K562 (cell line): ENCODE data around the gene KRT8. TPM values are rescaled to one million over a fixed set of nuclear protein-coding genes. Genes with fewer than 3 reads are reported as not detected.

Source experiments
- ADNP ChIP-seq: fragments of 200-800 bp; sonication (Bioruptor generic); IDR thresholded peaks from 2 replicates; pipeline ENCODE4 v1.6.1; 2016; ENCODE audit warnings: missing genetic modification characterization, missing compliant biosample characterization
- CCAR2 ChIP-seq: fragments of 200-400 bp; formaldehyde crosslinking; IDR thresholded peaks from 2 replicates; pipeline ENCODE4 v1.6.1; 2017; ENCODE audit warnings: mild to moderate bottlenecking, low read depth, low read length
- CEBPG ChIP-seq, 3 experiments: fragments of 200-800 bp in 1 of 3; sonication (Bioruptor generic) in 1 of 3; sonication (generic) in 1 of 3; formaldehyde crosslinking in 1 of 3; IDR thresholded peaks in 2 of 3; conservative IDR thresholded peaks in 1 of 3; 2 replicates each; pipeline versions ENCODE4 v1.6.1 to v1.8.0; 2016 to 2022; ENCODE audit warnings: missing compliant biosample characterization in 2 of 3, missing genetic modification characterization in 2 of 3, mild to moderate bottlenecking in 1 of 3, missing genetic modification reagents in 1 of 3
- CREM ChIP-seq: IDR thresholded peaks from 2 replicates; pipeline ENCODE4 v1.6.1; 2014; ENCODE audit warnings: antibody characterized with exemption, low read depth
- ESRRB ChIP-seq: fragments of 250-450 bp; sonication (Bioruptor Pico); IDR thresholded peaks from 2 replicates; pipeline ENCODE4 v1.5.0; 2020; ENCODE audit warnings: mild to moderate bottlenecking, moderate library complexity, borderline replicate concordance
- KLF16 ChIP-seq: IDR thresholded peaks from 2 replicates; pipeline ENCODE4 v1.6.1; 2016; ENCODE audit warnings: antibody characterized with exemption
- NCOA1 ChIP-seq: fragments of 450-650 bp; IDR thresholded peaks from 2 replicates; pipeline ENCODE4 v1.6.1; 2016; ENCODE audit warnings: low read depth
- NCOA2 ChIP-seq, 2 experiments: fragments of 450-650 bp; IDR thresholded peaks; 2 replicates each; pipeline ENCODE4 v1.6.1; 2018; ENCODE audit warnings: mild to moderate bottlenecking in 2 of 2, moderate library complexity in 1 of 2; ENCODE audit not compliant: partially characterized antibody in 2 of 2
- PCBP1 ChIP-seq: fragments of 200-400 bp; formaldehyde crosslinking; IDR thresholded peaks from 2 replicates; pipeline ENCODE4 v1.6.1; 2018; ENCODE audit warnings: mild to moderate bottlenecking, low read depth, low read length; ENCODE audit not compliant: poor library complexity, severe bottlenecking
- POLR2G ChIP-seq: fragments of 200-400 bp; formaldehyde crosslinking; IDR thresholded peaks from 2 replicates; pipeline ENCODE4 v1.6.1; 2017; ENCODE audit warnings: low read depth, mild to moderate bottlenecking, antibody characterized with exemption, low read length, moderate library complexity
- POLR3G ChIP-seq: IDR thresholded peaks from 2 replicates; pipeline ENCODE4 v1.6.1; 2011; ENCODE audit not compliant: insufficient read length, insufficient replicate concordance; ENCODE audit errors: extremely low read depth
- RBM14 ChIP-seq: fragments of 200-400 bp; formaldehyde crosslinking; IDR thresholded peaks from 2 replicates; pipeline ENCODE4 v1.6.1; 2018; ENCODE audit warnings: low read depth, mild to moderate bottlenecking, low read length, moderate library complexity, borderline replicate concordance; ENCODE audit not compliant: insufficient read depth
- SETDB1 ChIP-seq: IDR thresholded peaks from one replicate; pipeline ENCODE4 v1.6.1; 2012; ENCODE audit warnings: low read length, control low read depth, inconsistent platforms
- SOX6 ChIP-seq: fragments of 450-650 bp; IDR thresholded peaks from 2 replicates; pipeline ENCODE4 v1.6.1; 2014; ENCODE audit warnings: mild to moderate bottlenecking
- SRSF1 ChIP-seq: fragments of 200-400 bp; formaldehyde crosslinking; IDR thresholded peaks from 2 replicates; pipeline ENCODE4 v1.6.1; 2017; ENCODE audit warnings: mild to moderate bottlenecking, low read depth, low read length, moderate library complexity
- SUPT5H ChIP-seq: fragments of 450-650 bp; IDR thresholded peaks from 2 replicates; pipeline ENCODE4 v1.6.1; 2016
- TRIM24 ChIP-seq, 2 experiments: fragments of 450-650 bp; IDR thresholded peaks; 2 replicates each; pipeline ENCODE4 v1.6.1; 2016
- ZNF3 ChIP-seq: fragments of 250-450 bp; sonication (Bioruptor Pico); IDR thresholded peaks from 2 replicates; pipeline ENCODE4 v1.5.0; 2021; ENCODE audit warnings: mild to moderate bottlenecking, moderate library complexity
- ZNF324 ChIP-seq: fragments of 250-450 bp; sonication (Bioruptor Pico); IDR thresholded peaks from 2 replicates; pipeline ENCODE4 v1.4.0; 2020; ENCODE audit warnings: mild to moderate bottlenecking
- ZNF551 ChIP-seq: fragments of 250-450 bp; sonication (Bioruptor Pico); IDR thresholded peaks from 2 replicates; pipeline ENCODE4 v1.5.0; 2021; ENCODE audit warnings: mild to moderate bottlenecking, moderate library complexity
- ZNF695 ChIP-seq: fragments of 450-650 bp; formaldehyde crosslinking; IDR thresholded peaks from 2 replicates; pipeline ENCODE4 v1.4.0; 2020; ENCODE audit warnings: mild to moderate bottlenecking, moderate library complexity
- polyA plus RNA-seq, 8 experiments: library from polyadenylated mRNA; depleted of rRNA in 4 of 8; stranded (reverse) in 5 of 8; unstranded in 3 of 8; fragments of >200 nt; fragmentation: Nextera tagmentation in 2 of 8; fragmentation: Illumina TruSeq in 1 of 8; extraction: Ambion mirVana in 2 of 8; extraction: Trizol in 1 of 8; gene quantifications; 2 replicates each; pipeline versions ENCODE4 v1.2.1 to v1.2.3, GENCODE V29; 2011 to 2014; ENCODE audit warnings: inconsistent platforms in 1 of 8, missing spikeins in 1 of 8
- total RNA-seq, 7 experiments: library from RNA; depleted of rRNA in 6 of 7; stranded (reverse); fragments of >200 nt in 6 of 7; fragmentation: Illumina TruSeq in 2 of 7; extraction: Trizol in 2 of 7; gene quantifications; 2 replicates each; pipeline versions ENCODE4 v1.2.1 to v1.2.3, GENCODE V29; 2011 to 2021; ENCODE audit warnings: low replicate concordance in 1 of 7
- TF ChIP-seq, protein P1 (sequence below): sonication (generic); formaldehyde crosslinking; IDR thresholded peaks from 2 replicates; pipeline ENCODE4 v1.8.1; 2023; ENCODE audit warnings: mild to moderate bottlenecking, missing genetic modification reagents
- TF ChIP-seq, protein P2 (sequence below): fragments of 450-650 bp; formaldehyde crosslinking; IDR thresholded peaks from 2 replicates; pipeline ENCODE4 v1.4.0; 2020; ENCODE audit warnings: mild to moderate bottlenecking, moderate library complexity
- TF ChIP-seq, protein P3 (sequence below): fragments of 450-650 bp; formaldehyde crosslinking; IDR thresholded peaks from 2 replicates; pipeline ENCODE4 v1.4.0; 2020; ENCODE audit warnings: mild to moderate bottlenecking, moderate library complexity

The KRT8 gene
- total and polyA plus RNA-seq, 9 of the 15 experiments (the other 6 are each of a cell fraction or from before 2014, with no cell fraction given): 41.5 to 661 (median 260) TPM

DNA sequence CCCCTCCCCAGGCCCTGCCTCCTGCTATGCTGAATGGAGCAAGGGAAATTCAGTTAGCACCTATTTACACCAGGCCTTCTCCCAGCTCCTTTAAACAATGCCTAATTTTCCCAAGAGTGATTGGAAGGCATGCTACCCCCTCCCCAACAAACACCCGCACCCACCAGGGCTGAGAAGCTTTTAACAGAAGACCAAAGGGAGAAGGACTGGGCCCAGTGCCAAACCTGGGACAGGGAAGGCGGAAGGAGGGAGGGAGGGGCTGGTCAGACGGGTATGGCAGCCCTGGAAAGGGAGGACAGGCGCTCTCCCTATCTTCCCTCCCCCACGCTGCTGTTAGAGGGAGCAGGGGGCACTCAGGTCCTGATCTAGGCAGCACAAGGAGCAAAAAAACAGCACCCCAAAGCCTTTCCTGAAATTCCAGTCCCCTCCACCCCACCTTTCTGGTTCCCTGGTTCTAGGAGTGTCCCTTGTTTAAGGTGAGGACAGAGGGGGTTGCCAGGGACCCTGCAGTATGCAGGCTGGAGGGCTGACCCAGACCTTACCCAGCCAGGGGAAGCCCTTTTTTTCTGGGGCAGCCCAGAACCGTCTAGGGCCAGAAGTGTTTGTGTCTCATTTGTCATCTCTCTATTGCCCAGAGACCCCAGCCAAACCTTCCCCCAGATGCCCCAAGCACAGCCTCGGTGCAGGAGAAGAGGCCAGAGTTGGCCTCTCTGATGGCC lies 2.4 kb upstream of the KRT8 start (continued):
- TF ChIP-seq, protein P1, sequence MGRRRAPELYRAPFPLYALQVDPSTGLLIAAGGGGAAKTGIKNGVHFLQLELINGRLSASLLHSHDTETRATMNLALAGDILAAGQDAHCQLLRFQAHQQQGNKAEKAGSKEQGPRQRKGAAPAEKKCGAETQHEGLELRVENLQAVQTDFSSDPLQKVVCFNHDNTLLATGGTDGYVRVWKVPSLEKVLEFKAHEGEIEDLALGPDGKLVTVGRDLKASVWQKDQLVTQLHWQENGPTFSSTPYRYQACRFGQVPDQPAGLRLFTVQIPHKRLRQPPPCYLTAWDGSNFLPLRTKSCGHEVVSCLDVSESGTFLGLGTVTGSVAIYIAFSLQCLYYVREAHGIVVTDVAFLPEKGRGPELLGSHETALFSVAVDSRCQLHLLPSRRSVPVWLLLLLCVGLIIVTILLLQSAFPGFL (CRISPR knock-in tag): no peak
- TF ChIP-seq ZNF3 (CRISPR knock-in tag): no peak
- TF ChIP-seq SETDB1: no peak
- no peak for TF ChIP-seq CEBPG (CRISPR knock-in tag; IDR thresholded peaks at IDR 0.05)
- TF ChIP-seq CEBPG (tag; conservative IDR thresholded peaks at IDR 0.05 in 1 of 2, IDR thresholded peaks at IDR 0.05 in 1 of 2): no peak
- no peak for TF ChIP-seq KLF16
- no peak for TF ChIP-seq NCOA1
- no peak for TF ChIP-seq SRSF1
- no peak for TF ChIP-seq ZNF695
- TF ChIP-seq TRIM24 (IDR thresholded peaks at IDR 0.05): no peak
- no peak for TF ChIP-seq ADNP (tag)
- no peak for TF ChIP-seq PCBP1
- TF ChIP-seq NCOA2 (IDR thresholded peaks at IDR 0.05; ENCODE audit: partially characterized antibody in 2 of 2): no peak
- TF ChIP-seq, protein P2, sequence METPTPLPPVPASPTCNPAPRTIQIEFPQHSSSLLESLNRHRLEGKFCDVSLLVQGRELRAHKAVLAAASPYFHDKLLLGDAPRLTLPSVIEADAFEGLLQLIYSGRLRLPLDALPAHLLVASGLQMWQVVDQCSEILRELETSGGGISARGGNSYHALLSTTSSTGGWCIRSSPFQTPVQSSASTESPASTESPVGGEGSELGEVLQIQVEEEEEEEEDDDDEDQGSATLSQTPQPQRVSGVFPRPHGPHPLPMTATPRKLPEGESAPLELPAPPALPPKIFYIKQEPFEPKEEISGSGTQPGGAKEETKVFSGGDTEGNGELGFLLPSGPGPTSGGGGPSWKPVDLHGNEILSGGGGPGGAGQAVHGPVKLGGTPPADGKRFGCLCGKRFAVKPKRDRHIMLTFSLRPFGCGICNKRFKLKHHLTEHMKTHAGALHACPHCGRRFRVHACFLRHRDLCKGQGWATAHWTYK: no peak
- TF ChIP-seq RBM14: no peak
- no peak for TF ChIP-seq ZNF551 (CRISPR knock-in tag)
- peak; percentile 23; the same call in 1 of the 2 replicates for TF ChIP-seq CREM
- TF ChIP-seq POLR3G: no peak
- TF ChIP-seq, protein P3, sequence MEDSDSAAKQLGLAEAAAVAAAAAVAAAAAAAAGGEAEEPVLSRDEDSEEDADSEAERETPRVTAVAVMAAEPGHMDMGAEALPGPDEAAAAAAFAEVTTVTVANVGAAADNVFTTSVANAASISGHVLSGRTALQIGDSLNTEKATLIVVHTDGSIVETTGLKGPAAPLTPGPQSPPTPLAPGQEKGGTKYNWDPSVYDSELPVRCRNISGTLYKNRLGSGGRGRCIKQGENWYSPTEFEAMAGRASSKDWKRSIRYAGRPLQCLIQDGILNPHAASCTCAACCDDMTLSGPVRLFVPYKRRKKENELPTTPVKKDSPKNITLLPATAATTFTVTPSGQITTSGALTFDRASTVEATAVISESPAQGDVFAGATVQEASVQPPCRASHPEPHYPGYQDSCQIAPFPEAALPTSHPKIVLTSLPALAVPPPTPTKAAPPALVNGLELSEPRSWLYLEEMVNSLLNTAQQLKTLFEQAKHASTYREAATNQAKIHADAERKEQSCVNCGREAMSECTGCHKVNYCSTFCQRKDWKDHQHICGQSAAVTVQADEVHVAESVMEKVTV: no peak
- no peak for TF ChIP-seq POLR2G
- TF ChIP-seq ESRRB: no peak
- TF ChIP-seq CCAR2: no peak
- TF ChIP-seq ZNF324 (CRISPR knock-in tag): no peak
- no peak for TF ChIP-seq SUPT5H
- no peak for TF ChIP-seq SOX6
